WTC11 (cell line): Measurements from ENCODE around the gene WDR1. TPM values are rescaled to one million over a fixed set of nuclear protein-coding genes. Genes with fewer than 3 reads are reported as not detected.

Source experiments
- ATAC-seq: fragments of 200-7000 bp; cut with Tn5 transposase; 2 replicates; pipeline ENCODE4 v1.10.0; 2021; ENCODE audit warnings: mild to moderate bottlenecking, moderate library complexity
- CTCF ChIA-PET: fragments of 300-600 bp; sonication (Branson Sonifier 250); formaldehyde crosslinking; loops from one replicate; lab custom pipeline; 2021; ENCODE audit warnings: antibody characterized with exemption; lab: Charles Lee
- POLR2A ChIA-PET: fragments of 350-600 bp; sonication (Branson Sonifier 250); formaldehyde crosslinking; loops from one replicate; lab custom pipeline; 2021; ENCODE audit warnings: antibody characterized with exemption; lab: Charles Lee
- DNase-seq: peaks from one replicate; pipeline ENCODE4 v3.0.0; 2021; ENCODE audit warnings: low spot score
- H3K27ac Mint-ChIP-seq: 2 replicates; pipeline ENCODE4 v1.8.0; 2021; ENCODE audit warnings: mixed read lengths
- H3K27me3 Mint-ChIP-seq: 2 replicates; pipeline ENCODE4 v1.8.0; 2021; ENCODE audit warnings: low read depth, mild to moderate bottlenecking, moderate library complexity, mixed read lengths
- H3K36me3 Mint-ChIP-seq: 2 replicates; pipeline ENCODE4 v1.8.0; 2021; ENCODE audit warnings: mixed read lengths
- H3K4me1 Mint-ChIP-seq: 2 replicates; pipeline ENCODE4 v1.8.0; 2022; ENCODE audit warnings: mixed read lengths
- H3K4me3 Mint-ChIP-seq: 2 replicates; pipeline ENCODE4 v1.8.0; 2021; ENCODE audit warnings: mild to moderate bottlenecking, moderate library complexity, mixed read lengths
- H3K9me3 Mint-ChIP-seq: 2 replicates; pipeline ENCODE4 v1.8.0; 2021; ENCODE audit warnings: mixed read lengths
- GABPB1 ChIP-seq: sonication (generic); formaldehyde crosslinking; IDR thresholded peaks from 2 replicates; pipeline ENCODE4 v1.8.1; 2023; ENCODE audit warnings: mild to moderate bottlenecking, missing genetic modification reagents
- HMGA2 ChIP-seq: fragments of 250-450 bp; sonication (Bioruptor Pico); IDR thresholded peaks from 2 replicates; pipeline ENCODE4 v1.4.0; 2021; ENCODE audit warnings: mild to moderate bottlenecking, moderate library complexity
- NFYB ChIP-seq: sonication (generic); formaldehyde crosslinking; conservative IDR thresholded peaks from 2 replicates; pipeline ENCODE4 v1.8.0; 2022; ENCODE audit warnings: low read depth, missing genetic modification reagents
- TEAD4 ChIP-seq: sonication (generic); formaldehyde crosslinking; IDR thresholded peaks from 2 replicates; pipeline ENCODE4 v1.8.0; 2022; ENCODE audit warnings: mild to moderate bottlenecking, missing genetic modification reagents
- ZBTB21 ChIP-seq: sonication (generic); formaldehyde crosslinking; IDR thresholded peaks from 2 replicates; pipeline ENCODE4 v1.8.1; 2023; ENCODE audit warnings: mild to moderate bottlenecking, missing genetic modification reagents, borderline replicate concordance
- ZNF121 ChIP-seq: sonication (generic); formaldehyde crosslinking; IDR thresholded peaks from 2 replicates; pipeline ENCODE4 v1.8.0; 2023; ENCODE audit warnings: missing genetic modification reagents
- ZNF219 ChIP-seq: sonication (generic); formaldehyde crosslinking; IDR thresholded peaks from 2 replicates; pipeline ENCODE4 v1.8.0; 2023; ENCODE audit warnings: missing genetic modification reagents, mild to moderate bottlenecking, borderline replicate concordance
- ZNF263 ChIP-seq: sonication (generic); formaldehyde crosslinking; IDR thresholded peaks from 2 replicates; pipeline ENCODE4 v1.8.1; 2022; ENCODE audit warnings: low read depth, mild to moderate bottlenecking, moderate library complexity, missing genetic modification reagents
- ZNF317 ChIP-seq: sonication (generic); formaldehyde crosslinking; IDR thresholded peaks from 2 replicates; pipeline ENCODE4 v1.8.1; 2023; ENCODE audit warnings: low read depth, mild to moderate bottlenecking, moderate library complexity, missing genetic modification reagents, borderline replicate concordance
- ZNF671 ChIP-seq: fragments of 250-450 bp; sonication (Bioruptor Pico); IDR thresholded peaks from 2 replicates; pipeline ENCODE4 v1.8.0; 2021; ENCODE audit warnings: mild to moderate bottlenecking
- total RNA-seq: library from RNA; stranded (reverse); gene quantifications from 3 replicates; pipeline ENCODE4 v1.2.3, GENCODE V29; 2021
- TF ChIP-seq, protein P1 (sequence below): sonication (generic); formaldehyde crosslinking; IDR thresholded peaks from 2 replicates; pipeline ENCODE4 v1.8.0; 2022; ENCODE audit warnings: mild to moderate bottlenecking, missing genetic modification reagents
- TF ChIP-seq, protein P2 (sequence below): fragments of 250-450 bp; sonication (Bioruptor Pico); IDR thresholded peaks from 2 replicates; pipeline ENCODE4 v1.9.0; 2021; ENCODE audit warnings: mild to moderate bottlenecking
- TF ChIP-seq, protein P3 (sequence below): sonication (generic); formaldehyde crosslinking; conservative IDR thresholded peaks from 2 replicates; pipeline ENCODE4 v1.8.1; 2023; ENCODE audit warnings: mild to moderate bottlenecking, low read depth, missing genetic modification reagents, moderate library complexity
- TF ChIP-seq, protein P4 (sequence below): sonication (generic); formaldehyde crosslinking; IDR thresholded peaks from 2 replicates; pipeline ENCODE4 v1.8.0; 2023; ENCODE audit warnings: mild to moderate bottlenecking, missing genetic modification reagents
- TF ChIP-seq, protein P5 (sequence below): sonication (generic); formaldehyde crosslinking; IDR thresholded peaks from 2 replicates; pipeline ENCODE4 v1.8.1; 2023; ENCODE audit warnings: mild to moderate bottlenecking, missing genetic modification reagents, borderline replicate concordance
- TF ChIP-seq, protein P6 (sequence below): sonication (generic); formaldehyde crosslinking; IDR thresholded peaks from 2 replicates; pipeline ENCODE4 v1.8.0; 2022; ENCODE audit warnings: mild to moderate bottlenecking, missing genetic modification reagents

WDR1 gene
- total RNA-seq, 1 experiment from 2014 or later, result 288 TPM

- TF ChIP-seq, protein P1, sequence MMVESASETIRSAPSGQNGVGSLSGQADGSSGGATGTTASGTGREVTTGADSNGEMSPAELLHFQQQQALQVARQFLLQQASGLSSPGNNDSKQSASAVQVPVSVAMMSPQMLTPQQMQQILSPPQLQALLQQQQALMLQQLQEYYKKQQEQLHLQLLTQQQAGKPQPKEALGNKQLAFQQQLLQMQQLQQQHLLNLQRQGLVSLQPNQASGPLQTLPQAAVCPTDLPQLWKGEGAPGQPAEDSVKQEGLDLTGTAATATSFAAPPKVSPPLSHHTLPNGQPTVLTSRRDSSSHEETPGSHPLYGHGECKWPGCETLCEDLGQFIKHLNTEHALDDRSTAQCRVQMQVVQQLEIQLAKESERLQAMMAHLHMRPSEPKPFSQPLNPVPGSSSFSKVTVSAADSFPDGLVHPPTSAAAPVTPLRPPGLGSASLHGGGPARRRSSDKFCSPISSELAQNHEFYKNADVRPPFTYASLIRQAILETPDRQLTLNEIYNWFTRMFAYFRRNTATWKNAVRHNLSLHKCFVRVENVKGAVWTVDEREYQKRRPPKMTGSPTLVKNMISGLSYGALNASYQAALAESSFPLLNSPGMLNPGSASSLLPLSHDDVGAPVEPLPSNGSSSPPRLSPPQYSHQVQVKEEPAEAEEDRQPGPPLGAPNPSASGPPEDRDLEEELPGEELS, result no peak
- TF ChIP-seq ZNF317, result no peak
- TF ChIP-seq, protein P2, sequence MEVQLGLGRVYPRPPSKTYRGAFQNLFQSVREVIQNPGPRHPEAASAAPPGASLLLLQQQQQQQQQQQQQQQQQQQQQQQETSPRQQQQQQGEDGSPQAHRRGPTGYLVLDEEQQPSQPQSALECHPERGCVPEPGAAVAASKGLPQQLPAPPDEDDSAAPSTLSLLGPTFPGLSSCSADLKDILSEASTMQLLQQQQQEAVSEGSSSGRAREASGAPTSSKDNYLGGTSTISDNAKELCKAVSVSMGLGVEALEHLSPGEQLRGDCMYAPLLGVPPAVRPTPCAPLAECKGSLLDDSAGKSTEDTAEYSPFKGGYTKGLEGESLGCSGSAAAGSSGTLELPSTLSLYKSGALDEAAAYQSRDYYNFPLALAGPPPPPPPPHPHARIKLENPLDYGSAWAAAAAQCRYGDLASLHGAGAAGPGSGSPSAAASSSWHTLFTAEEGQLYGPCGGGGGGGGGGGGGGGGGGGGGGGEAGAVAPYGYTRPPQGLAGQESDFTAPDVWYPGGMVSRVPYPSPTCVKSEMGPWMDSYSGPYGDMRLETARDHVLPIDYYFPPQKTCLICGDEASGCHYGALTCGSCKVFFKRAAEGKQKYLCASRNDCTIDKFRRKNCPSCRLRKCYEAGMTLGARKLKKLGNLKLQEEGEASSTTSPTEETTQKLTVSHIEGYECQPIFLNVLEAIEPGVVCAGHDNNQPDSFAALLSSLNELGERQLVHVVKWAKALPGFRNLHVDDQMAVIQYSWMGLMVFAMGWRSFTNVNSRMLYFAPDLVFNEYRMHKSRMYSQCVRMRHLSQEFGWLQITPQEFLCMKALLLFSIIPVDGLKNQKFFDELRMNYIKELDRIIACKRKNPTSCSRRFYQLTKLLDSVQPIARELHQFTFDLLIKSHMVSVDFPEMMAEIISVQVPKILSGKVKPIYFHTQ (CRISPR knock-in tag), result no peak
- TF ChIP-seq, protein P3, sequence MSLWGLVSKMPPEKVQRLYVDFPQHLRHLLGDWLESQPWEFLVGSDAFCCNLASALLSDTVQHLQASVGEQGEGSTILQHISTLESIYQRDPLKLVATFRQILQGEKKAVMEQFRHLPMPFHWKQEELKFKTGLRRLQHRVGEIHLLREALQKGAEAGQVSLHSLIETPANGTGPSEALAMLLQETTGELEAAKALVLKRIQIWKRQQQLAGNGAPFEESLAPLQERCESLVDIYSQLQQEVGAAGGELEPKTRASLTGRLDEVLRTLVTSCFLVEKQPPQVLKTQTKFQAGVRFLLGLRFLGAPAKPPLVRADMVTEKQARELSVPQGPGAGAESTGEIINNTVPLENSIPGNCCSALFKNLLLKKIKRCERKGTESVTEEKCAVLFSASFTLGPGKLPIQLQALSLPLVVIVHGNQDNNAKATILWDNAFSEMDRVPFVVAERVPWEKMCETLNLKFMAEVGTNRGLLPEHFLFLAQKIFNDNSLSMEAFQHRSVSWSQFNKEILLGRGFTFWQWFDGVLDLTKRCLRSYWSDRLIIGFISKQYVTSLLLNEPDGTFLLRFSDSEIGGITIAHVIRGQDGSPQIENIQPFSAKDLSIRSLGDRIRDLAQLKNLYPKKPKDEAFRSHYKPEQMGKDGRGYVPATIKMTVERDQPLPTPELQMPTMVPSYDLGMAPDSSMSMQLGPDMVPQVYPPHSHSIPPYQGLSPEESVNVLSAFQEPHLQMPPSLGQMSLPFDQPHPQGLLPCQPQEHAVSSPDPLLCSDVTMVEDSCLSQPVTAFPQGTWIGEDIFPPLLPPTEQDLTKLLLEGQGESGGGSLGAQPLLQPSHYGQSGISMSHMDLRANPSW, result no peak
- TF ChIP-seq, all 79 proteins: peak for 0
These were observed 65.0 kb downstream of the WDR1 start (continued) for GRCh38 chr4:10051517-10052135.

- Mint-ChIP-seq H3K27ac (no peak overlapping the region), H3K27me3 (no peaks in the 10 kb centered on the region; the same call in 1 of the 2 replicates), H3K36me3 (no peaks in the 10 kb centered on the region), H3K9me3 (peaks cover 15% of the 10 kb centered on the region), H3K4me3 (no peak overlapping the region), H3K4me1 (peaks cover 24% of the 10 kb centered on the region)
- no peak for TF ChIP-seq HMGA2 (CRISPR knock-in tag)
- no peak for TF ChIP-seq ZNF263 (CRISPR knock-in tag)
- TF ChIP-seq ZNF121 (CRISPR knock-in tag), result no peak
- no peak for TF ChIP-seq ZNF671 (CRISPR knock-in tag)
- TF ChIP-seq, protein P4, sequence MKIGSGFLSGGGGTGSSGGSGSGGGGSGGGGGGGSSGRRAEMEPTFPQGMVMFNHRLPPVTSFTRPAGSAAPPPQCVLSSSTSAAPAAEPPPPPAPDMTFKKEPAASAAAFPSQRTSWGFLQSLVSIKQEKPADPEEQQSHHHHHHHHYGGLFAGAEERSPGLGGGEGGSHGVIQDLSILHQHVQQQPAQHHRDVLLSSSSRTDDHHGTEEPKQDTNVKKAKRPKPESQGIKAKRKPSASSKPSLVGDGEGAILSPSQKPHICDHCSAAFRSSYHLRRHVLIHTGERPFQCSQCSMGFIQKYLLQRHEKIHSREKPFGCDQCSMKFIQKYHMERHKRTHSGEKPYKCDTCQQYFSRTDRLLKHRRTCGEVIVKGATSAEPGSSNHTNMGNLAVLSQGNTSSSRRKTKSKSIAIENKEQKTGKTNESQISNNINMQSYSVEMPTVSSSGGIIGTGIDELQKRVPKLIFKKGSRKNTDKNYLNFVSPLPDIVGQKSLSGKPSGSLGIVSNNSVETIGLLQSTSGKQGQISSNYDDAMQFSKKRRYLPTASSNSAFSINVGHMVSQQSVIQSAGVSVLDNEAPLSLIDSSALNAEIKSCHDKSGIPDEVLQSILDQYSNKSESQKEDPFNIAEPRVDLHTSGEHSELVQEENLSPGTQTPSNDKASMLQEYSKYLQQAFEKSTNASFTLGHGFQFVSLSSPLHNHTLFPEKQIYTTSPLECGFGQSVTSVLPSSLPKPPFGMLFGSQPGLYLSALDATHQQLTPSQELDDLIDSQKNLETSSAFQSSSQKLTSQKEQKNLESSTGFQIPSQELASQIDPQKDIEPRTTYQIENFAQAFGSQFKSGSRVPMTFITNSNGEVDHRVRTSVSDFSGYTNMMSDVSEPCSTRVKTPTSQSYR (CRISPR knock-in tag), result no peak
- no peak for TF ChIP-seq ZBTB21 (CRISPR knock-in tag)
- TF ChIP-seq, protein P2 (CRISPR knock-in tag), result no peak
- TF ChIP-seq, protein P5, sequence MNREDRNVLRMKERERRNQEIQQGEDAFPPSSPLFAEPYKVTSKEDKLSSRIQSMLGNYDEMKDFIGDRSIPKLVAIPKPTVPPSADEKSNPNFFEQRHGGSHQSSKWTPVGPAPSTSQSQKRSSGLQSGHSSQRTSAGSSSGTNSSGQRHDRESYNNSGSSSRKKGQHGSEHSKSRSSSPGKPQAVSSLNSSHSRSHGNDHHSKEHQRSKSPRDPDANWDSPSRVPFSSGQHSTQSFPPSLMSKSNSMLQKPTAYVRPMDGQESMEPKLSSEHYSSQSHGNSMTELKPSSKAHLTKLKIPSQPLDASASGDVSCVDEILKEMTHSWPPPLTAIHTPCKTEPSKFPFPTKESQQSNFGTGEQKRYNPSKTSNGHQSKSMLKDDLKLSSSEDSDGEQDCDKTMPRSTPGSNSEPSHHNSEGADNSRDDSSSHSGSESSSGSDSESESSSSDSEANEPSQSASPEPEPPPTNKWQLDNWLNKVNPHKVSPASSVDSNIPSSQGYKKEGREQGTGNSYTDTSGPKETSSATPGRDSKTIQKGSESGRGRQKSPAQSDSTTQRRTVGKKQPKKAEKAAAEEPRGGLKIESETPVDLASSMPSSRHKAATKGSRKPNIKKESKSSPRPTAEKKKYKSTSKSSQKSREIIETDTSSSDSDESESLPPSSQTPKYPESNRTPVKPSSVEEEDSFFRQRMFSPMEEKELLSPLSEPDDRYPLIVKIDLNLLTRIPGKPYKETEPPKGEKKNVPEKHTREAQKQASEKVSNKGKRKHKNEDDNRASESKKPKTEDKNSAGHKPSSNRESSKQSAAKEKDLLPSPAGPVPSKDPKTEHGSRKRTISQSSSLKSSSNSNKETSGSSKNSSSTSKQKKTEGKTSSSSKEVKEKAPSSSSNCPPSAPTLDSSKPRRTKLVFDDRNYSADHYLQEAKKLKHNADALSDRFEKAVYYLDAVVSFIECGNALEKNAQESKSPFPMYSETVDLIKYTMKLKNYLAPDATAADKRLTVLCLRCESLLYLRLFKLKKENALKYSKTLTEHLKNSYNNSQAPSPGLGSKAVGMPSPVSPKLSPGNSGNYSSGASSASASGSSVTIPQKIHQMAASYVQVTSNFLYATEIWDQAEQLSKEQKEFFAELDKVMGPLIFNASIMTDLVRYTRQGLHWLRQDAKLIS (CRISPR knock-in tag), result no peak
- no peak for TF ChIP-seq GABPB1
- TF ChIP-seq TEAD4, result no peak
- TF ChIP-seq, protein P6, sequence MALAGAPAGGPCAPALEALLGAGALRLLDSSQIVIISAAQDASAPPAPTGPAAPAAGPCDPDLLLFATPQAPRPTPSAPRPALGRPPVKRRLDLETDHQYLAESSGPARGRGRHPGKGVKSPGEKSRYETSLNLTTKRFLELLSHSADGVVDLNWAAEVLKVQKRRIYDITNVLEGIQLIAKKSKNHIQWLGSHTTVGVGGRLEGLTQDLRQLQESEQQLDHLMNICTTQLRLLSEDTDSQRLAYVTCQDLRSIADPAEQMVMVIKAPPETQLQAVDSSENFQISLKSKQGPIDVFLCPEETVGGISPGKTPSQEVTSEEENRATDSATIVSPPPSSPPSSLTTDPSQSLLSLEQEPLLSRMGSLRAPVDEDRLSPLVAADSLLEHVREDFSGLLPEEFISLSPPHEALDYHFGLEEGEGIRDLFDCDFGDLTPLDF (CRISPR knock-in tag), result no peak
- no peak for TF ChIP-seq NFYB (CRISPR knock-in tag)
- TF ChIP-seq ZNF219 (CRISPR knock-in tag), result no peak
- ATAC-seq (no peak; the same call in 1 of the 2 replicates), DNase-seq (no peak)
- ChIA-PET POLR2A (no interaction called here), CTCF (interaction anchor here (0.6 to 1.9 kb wide), 4 partner anchors 12 to 158 kb away, joined by 4 read pairs; no protein-coding TSS in a partner anchor)
These were observed 65.9 kb downstream of the WDR1 start for GRCh38 chr4:10050721-10051120.
